ENCODE measurements around the gene MAP2K5. TPM values are rescaled to one million over a fixed set of nuclear protein-coding genes. Genes with fewer than 3 reads are reported as not detected.

MAP2K5 gene
- total RNA-seq, 1 donor from 2014 or later: 2.9 TPM

GRCh38 chr15:67585681-67586080 is 43.2 kb downstream of the MAP2K5 start:
- no peak overlapping the region for H3K4me3 ChIP-seq (ENCODE audit: low read depth, low read length)
- FAIRE-seq (no peak), DNase-seq (ENCODE audit: low read depth) (no peak)
- no peaks in the 10 kb centered on the region for H3K27me3 ChIP-seq (ENCODE audit: control insufficient read depth, insufficient read depth, low read length)
- no peak for TF ChIP-seq CTCF (IDR thresholded peaks at IDR 0.05; ENCODE audit: insufficient read depth, low read length, severe bottlenecking)
- peaks cover 4% of the 10 kb centered on the region for H3K36me3 ChIP-seq (ENCODE audit: control insufficient read depth, insufficient read depth, low read length)

GRCh38 chr15:67587331-67587730 is 44.8 kb downstream of the MAP2K5 start:
- no peak for TF ChIP-seq CTCF (IDR thresholded peaks at IDR 0.05; ENCODE audit: insufficient read depth, low read length, severe bottlenecking)
- DNase-seq (ENCODE audit: low read depth) (no peak), FAIRE-seq (peak; percentile 18)
- H3K4me3 ChIP-seq (ENCODE audit: low read depth, low read length): no peak overlapping the region
- H3K27me3 ChIP-seq (ENCODE audit: control insufficient read depth, insufficient read depth, low read length): no peaks in the 10 kb centered on the region
- peaks cover 4% of the 10 kb centered on the region for H3K36me3 ChIP-seq (ENCODE audit: control insufficient read depth, insufficient read depth, low read length)

GRCh38 chr15:67587754-67588153 is 45.3 kb downstream of the MAP2K5 start:
- no peak for TF ChIP-seq CTCF (IDR thresholded peaks at IDR 0.05; ENCODE audit: insufficient read depth, low read length, severe bottlenecking)
- Histone ChIP-seq H3K4me3 (ENCODE audit: low read depth, low read length) (no peak overlapping the region), H3K36me3 (ENCODE audit: control insufficient read depth, insufficient read depth, low read length) (peaks cover 4% of the 10 kb centered on the region), H3K27me3 (ENCODE audit: control insufficient read depth, insufficient read depth, low read length) (no peaks in the 10 kb centered on the region)
- DNase-seq (ENCODE audit: low read depth) (no peak), FAIRE-seq (no peak)

GRCh38 chr15:67590191-67590590 is 47.7 kb downstream of the MAP2K5 start:
- no peak for TF ChIP-seq CTCF (IDR thresholded peaks at IDR 0.05; ENCODE audit: insufficient read depth, low read length, severe bottlenecking)
- peaks cover 4% of the 10 kb centered on the region for H3K36me3 ChIP-seq (ENCODE audit: control insufficient read depth, insufficient read depth, low read length)
- no peak for DNase-seq (ENCODE audit: low read depth)

GRCh38 chr15:67592245-67592644 is 49.7 kb downstream of the MAP2K5 start:
- Histone ChIP-seq H3K4me3 (ENCODE audit: low read depth, low read length) (no peak overlapping the region), H3K36me3 (ENCODE audit: control insufficient read depth, insufficient read depth, low read length) (peaks cover 3% of the 10 kb centered on the region), H3K27me3 (ENCODE audit: control insufficient read depth, insufficient read depth, low read length) (no peaks in the 10 kb centered on the region)
- TF ChIP-seq CTCF (IDR thresholded peaks at IDR 0.05; ENCODE audit: insufficient read depth, low read length, severe bottlenecking): no peak
- FAIRE-seq (no peak), DNase-seq (ENCODE audit: low read depth) (no peak)

More at GRCh38 chr15:67590191-67590590, 47.7 kb downstream of the MAP2K5 start:
- H3K27me3 ChIP-seq (ENCODE audit: control insufficient read depth, insufficient read depth, low read length): no peaks in the 10 kb centered on the region
- H3K4me3 ChIP-seq (ENCODE audit: low read depth, low read length): no peak overlapping the region
- FAIRE-seq: no peak

- DNase-seq (ENCODE audit: low read depth): no peak
- Histone ChIP-seq H3K27me3 (ENCODE audit: control insufficient read depth, insufficient read depth, low read length) (no peaks in the 10 kb centered on the region), H3K4me3 (ENCODE audit: low read depth, low read length) (no peak overlapping the region), H3K36me3 (ENCODE audit: control insufficient read depth, insufficient read depth, low read length) (no peaks in the 10 kb centered on the region)
- peak; percentile 13 for FAIRE-seq
- no peak for TF ChIP-seq CTCF (IDR thresholded peaks at IDR 0.05; ENCODE audit: insufficient read depth, low read length, severe bottlenecking)
Observed at GRCh38 chr15:67593562-67593961, 51.1 kb downstream of the MAP2K5 start.

All from bronchial epithelial cell (primary cell).